Muscle layer of duodenum (tissue), 2 donors: ENCODE results near the gene JARID2.

Source experiments
- H3K27ac ChIP-seq: one replicate; pipeline ENCODE4 v1.7.0; 2013; ENCODE audit warnings: mild to moderate bottlenecking, low read length
- H3K27me3 ChIP-seq: one replicate; pipeline ENCODE4 v1.7.0; 2013; ENCODE audit warnings: low read depth, mild to moderate bottlenecking, control low read depth, low read length
- H3K36me3 ChIP-seq, 2 donors: one replicate each; pipeline ENCODE4 v1.7.0; 2013; ENCODE audit warnings: low read length in 2 of 2, control low read depth in 1 of 2, mild to moderate bottlenecking in 1 of 2; ENCODE audit not compliant: insufficient read depth in 2 of 2, control insufficient read depth in 1 of 2
- H3K4me1 ChIP-seq, 2 donors: one replicate each; pipeline ENCODE4 v1.7.0; 2013; ENCODE audit warnings: low read length in 2 of 2, mild to moderate bottlenecking in 2 of 2, control low read depth in 1 of 2, moderate library complexity in 1 of 2; ENCODE audit not compliant: insufficient read depth in 2 of 2, control insufficient read depth in 1 of 2
- H3K4me3 ChIP-seq, 2 donors: one replicate each; pipeline ENCODE4 v1.7.0; 2013; ENCODE audit warnings: low read length in 2 of 2, low read depth in 1 of 2, mild to moderate bottlenecking in 1 of 2
- H3K9me3 ChIP-seq, 2 donors: one replicate each; pipeline ENCODE4 v1.7.0; 2013; ENCODE audit warnings: low read length in 2 of 2, control low read depth in 1 of 2, mild to moderate bottlenecking in 1 of 2; ENCODE audit not compliant: control insufficient read depth in 1 of 2
- donor health status: healthy.

JARID2 gene

DNA sequence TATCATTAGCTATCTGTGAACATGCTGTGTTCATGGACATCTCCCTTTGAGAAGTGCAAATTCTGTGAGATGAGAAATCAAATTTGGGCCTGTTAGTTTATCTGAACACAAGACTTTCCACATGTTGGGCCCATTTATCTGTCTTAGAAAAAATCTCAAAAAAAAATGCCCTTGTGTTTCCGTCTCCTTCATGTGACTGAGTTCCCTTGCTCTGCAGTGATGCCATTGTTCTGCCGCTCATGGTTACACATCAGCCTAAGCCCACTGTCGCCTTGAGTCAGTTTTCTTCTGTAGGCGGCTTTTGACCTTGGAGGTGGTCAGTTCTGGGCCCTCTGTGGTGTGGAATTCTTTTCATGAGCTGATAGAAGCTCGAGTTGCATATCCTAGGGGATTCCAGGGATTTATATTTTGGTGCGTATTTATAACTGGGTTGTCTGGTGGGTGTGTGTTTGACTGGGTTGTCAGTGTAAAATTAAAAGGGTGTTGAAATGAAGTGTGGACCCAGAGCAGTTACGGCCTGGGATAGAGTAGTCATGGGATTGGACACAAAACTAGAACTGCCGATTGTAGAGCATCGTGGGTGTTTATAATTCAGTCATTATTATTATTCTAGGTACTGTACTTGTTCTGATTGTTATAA is 156.7 kb downstream of the JARID2 start:
- Histone ChIP-seq H3K27ac (no peak overlapping the region), H3K27me3 (no peaks in the 10 kb centered on the region), H3K36me3 (no peaks in the 10 kb centered on the region), H3K4me1 (peaks cover 12 to 35% of the 10 kb centered on the region in 2 donors), H3K9me3 (no peaks in the 10 kb centered on the region), H3K4me3 (no peak overlapping the region)

DNA sequence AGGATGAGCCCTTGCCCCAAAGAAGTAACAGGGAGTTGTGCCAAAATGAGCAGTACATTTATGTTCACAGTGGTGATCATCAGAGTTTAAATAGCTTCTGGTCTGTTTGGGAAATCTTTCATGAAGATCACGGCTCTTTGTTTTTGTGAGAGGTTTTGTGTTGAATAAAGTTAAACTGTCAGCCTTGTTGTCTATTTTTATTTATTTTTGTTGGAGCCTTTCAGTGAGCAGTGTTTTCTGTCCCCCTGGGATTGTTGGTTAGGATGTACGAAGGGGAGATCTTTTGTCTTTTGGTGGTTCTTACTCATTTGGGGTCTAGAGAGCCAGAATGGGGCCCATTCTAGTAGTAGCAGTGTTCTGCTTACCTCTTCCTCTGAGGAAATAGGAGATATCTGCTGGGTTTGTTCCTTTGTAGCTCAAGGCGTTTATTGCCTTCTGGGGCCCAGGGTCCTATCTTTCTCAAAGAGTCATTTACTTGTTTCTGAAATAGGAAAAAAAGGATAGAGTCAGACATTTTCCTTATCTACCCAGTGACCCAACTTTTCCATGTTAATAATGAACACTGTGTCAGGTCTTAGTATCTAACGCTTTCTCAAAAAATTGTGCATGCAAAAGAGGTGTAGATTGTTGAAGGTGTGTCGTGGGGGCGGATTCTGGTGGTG is 157.4 kb downstream of the JARID2 start:
- H3K9me3 ChIP-seq, result no peaks in the 10 kb centered on the region
- H3K27me3 ChIP-seq, result no peaks in the 10 kb centered on the region
- H3K4me3 ChIP-seq, result no peak overlapping the region
- no peak overlapping the region for H3K27ac ChIP-seq
- peaks cover 12 to 35% of the 10 kb centered on the region in 2 donors for H3K4me1 ChIP-seq
- H3K36me3 ChIP-seq, result no peaks in the 10 kb centered on the region

DNA sequence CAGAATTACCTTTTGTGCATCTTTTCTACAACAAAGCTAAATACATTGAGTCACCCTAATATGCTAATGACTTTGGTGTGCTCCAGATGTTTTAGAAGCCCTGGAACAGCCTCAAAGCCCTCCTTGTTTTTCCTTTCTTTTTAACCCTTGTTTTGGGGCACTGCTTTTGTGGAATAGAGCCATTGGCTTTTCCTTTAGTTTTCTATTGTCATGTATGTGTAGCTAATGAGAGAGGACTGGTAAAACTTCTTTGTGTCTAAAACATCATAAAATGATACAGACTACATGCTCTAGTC is 158.8 kb downstream of the JARID2 start:
- H3K36me3 ChIP-seq, result no peaks in the 10 kb centered on the region
- H3K4me1 ChIP-seq, result peaks cover 18 to 30% of the 10 kb centered on the region in 2 donors
- no peaks in the 10 kb centered on the region for H3K27me3 ChIP-seq
- H3K27ac ChIP-seq, result no peak overlapping the region
- H3K9me3 ChIP-seq, result no peaks in the 10 kb centered on the region
- no peak overlapping the region for H3K4me3 ChIP-seq

DNA sequence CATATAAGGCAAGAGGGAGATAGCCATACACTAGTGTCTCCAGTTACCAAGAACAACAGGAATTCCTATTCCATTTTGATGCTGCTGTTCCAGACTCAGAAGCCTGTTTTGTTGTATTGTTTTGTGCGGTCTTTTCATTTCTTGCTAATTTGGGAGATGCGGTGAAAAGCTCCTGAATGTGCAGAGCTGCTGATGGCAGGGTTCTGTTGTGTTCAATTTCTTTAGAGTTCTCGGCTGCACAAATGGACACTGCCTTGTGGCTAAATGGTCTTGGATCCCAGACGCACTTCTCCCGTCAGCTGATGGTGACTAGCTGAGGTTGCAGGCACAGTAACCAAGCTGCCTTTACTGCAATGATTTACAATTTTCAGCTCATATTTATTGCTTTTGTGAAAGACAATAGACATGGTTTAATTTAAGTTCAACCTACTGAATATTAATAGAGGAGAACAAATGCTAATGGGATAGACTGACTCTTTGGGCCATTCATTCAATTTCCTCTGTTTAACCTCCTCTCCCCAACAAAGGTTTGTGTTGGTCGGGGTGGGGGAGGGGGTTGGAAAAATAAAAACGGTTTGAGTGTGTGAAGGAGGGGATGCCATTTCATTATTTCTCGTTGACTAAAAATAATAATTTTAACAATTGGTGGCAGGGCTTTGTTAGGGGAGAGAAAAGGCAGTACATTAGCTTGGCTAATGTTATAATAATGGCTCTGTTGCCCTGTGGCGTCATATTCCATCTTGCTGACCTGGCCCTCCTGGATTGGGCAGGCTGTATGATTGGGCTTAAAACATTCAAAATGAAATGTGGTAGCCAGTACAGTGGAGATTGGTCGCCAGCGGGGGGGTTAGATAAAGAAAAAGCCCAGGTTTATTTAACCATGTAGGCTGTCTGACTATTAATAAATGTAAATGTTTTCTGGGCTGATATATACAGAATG is 159.5 kb downstream of the JARID2 start:
- H3K27ac ChIP-seq, result no peak overlapping the region
- no peak overlapping the region for H3K4me3 ChIP-seq
- no peaks in the 10 kb centered on the region for H3K9me3 ChIP-seq

DNA sequence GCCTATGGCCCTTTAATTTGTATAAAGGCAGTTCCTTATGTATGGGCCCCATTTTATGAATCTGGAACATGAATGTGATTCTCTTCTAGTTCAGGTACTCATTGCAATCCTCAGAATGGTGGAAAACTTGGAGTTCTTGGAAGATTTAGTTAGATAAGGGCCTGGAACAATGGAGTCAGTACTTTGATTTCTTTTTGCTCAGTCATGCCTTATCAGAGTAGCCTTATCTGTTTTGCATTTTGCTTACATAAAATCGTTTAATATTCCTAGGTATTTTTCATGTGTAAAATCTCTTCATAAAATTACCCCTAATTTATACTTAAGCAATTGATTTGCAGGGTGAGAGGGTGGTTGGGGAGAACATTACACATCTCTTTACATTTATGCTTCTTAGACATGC is 160.6 kb downstream of the JARID2 start:
- H3K4me1 ChIP-seq, result peaks cover 14 to 15% of the 10 kb centered on the region in 2 donors
- H3K36me3 ChIP-seq, result no peaks in the 10 kb centered on the region
- no peaks in the 10 kb centered on the region for H3K9me3 ChIP-seq
- no peaks in the 10 kb centered on the region for H3K27me3 ChIP-seq
- no peak overlapping the region for H3K4me3 ChIP-seq
- H3K27ac ChIP-seq, result no peak overlapping the region

More for the DNA sequence above, 159.5 kb downstream of the JARID2 start:
- peaks cover 18 to 25% of the 10 kb centered on the region in 2 donors for H3K4me1 ChIP-seq
- H3K36me3 ChIP-seq, result no peaks in the 10 kb centered on the region
- H3K27me3 ChIP-seq, result no peaks in the 10 kb centered on the region

DNA sequence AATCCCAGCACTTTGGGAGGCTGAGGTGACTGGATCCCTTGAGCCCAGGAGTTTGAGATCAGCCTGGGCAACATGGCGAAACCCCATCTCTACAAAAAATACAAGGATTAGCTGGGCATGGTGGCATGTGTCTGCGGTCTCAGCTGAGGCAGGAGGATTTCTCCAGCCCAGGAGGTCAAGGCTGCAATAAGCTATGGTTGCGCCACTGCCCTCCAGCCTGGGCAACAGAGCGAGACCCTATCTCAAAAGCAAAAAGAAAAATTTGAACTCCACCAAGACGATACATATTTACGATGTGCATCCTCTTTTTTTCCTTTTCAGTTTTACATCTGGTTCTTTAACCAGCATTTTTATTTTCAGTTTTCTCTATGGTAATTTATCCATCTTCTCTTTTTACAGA is 162.1 kb downstream of the JARID2 start:
- Histone ChIP-seq H3K4me1 (peaks cover 6 to 11% of the 10 kb centered on the region in 2 donors), H3K4me3 (no peak overlapping the region), H3K27me3 (no peaks in the 10 kb centered on the region), H3K36me3 (no peaks in the 10 kb centered on the region), H3K27ac (no peak overlapping the region), H3K9me3 (no peaks in the 10 kb centered on the region)

DNA sequence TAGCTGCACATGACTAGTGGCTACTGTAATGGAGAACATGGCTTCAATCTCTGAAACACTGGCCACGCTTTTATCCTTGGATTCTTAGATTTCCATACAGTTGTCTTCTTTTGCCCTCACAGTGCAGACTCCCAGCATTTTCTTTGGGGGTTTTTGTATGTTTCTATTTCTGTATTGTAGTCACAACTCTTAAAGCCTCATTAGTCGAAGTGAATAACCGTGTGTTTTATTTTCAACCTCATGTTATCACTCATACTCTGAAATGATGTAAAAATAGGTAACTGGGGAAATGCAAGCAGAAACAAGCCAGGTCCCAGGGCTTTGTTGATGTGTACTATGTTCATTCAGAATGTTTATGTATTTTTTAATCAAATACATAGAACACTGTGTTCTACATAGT is 162.9 kb downstream of the JARID2 start:
- no peak overlapping the region for H3K27ac ChIP-seq
- H3K4me1 ChIP-seq, result peaks cover 6 to 15% of the 10 kb centered on the region in 2 donors
- no peak overlapping the region for H3K4me3 ChIP-seq
- no peaks in the 10 kb centered on the region for H3K9me3 ChIP-seq
- no peaks in the 10 kb centered on the region for H3K27me3 ChIP-seq
- H3K36me3 ChIP-seq, result no peaks in the 10 kb centered on the region

DNA sequence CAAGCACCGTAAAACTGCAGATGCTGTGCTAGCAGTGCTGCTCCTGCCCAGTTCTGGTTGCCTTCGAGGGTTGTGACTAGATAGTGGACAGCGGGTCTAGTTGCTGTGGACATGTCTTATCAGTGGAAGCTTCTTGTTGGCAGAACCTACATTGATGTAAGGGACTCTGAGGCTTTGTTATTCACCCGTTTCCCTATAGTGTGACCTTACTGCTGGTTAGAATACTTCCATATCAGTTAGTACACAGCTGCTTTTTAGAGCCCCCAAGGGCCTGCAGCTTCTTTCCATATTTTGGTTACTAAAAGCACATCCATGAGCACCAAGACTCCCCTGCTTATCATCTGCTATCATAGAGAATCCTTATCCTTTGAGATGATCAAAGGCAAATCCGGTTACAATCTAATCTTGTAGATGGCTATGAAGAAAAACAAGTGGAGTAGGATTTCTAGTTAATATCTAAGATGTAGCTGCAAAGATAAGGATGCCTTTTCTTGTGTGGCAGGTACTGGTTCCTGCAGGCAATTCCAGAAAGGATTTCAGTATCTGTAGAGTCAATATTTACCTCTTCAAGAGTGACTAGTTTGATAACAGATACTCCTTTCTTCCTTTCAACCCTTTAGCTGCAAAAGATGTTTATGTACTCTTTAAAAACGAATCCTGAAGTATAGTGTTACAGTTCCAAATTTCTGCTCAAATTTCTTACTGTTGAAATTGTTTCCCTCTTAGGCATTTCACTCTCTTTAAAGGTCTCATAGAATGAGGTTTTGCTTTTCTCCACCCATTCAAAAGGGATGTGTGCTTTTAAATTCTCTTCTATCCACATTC is 163.6 kb downstream of the JARID2 start:
- H3K4me1 ChIP-seq, result peaks cover 6 to 9% of the 10 kb centered on the region in 2 donors

DNA sequence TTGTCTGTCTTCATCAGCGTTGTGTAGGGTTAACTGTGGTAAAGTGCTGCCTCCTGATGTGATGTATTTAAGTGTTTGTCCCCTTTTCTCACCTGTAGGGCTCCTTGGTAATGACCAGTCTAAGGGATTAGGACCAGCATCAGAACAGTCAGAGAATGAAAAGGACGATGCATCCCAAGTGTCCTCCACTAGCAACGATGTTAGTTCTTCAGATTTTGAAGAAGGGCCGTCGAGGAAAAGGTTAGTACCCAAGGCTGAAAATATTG is 164.2 kb downstream of the JARID2 start:
- H3K4me3 ChIP-seq, result no peak overlapping the region
- no peak overlapping the region for H3K27ac ChIP-seq
- H3K27me3 ChIP-seq, result no peaks in the 10 kb centered on the region
- H3K9me3 ChIP-seq, result no peaks in the 10 kb centered on the region
- H3K4me1 ChIP-seq, result peaks cover 5 to 6% of the 10 kb centered on the region in 2 donors
- no peaks in the 10 kb centered on the region for H3K36me3 ChIP-seq

More for the DNA sequence above, 163.6 kb downstream of the JARID2 start:
- no peaks in the 10 kb centered on the region for H3K27me3 ChIP-seq
- no peaks in the 10 kb centered on the region for H3K9me3 ChIP-seq
- H3K36me3 ChIP-seq, result no peaks in the 10 kb centered on the region
- H3K27ac ChIP-seq, result no peak overlapping the region
- no peak overlapping the region for H3K4me3 ChIP-seq

DNA sequence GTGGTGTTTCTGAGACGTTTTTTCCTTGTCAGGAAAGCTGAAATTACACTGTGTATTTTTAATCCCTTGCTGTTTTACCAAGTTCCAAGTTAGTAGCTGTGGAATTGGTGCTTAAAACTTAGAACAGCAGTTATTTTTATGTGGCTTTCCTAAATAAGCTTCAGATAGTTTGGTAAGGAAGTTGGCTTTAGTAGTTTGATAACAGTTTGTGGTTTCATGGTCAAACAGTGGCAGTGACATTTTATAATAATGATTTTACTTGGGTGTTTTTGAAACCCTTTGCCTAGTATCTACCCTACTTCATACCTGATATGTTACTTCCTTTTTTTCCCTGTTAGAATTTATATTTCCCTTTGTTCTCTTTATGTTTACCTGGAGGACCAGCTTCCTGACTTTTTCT is 164.9 kb downstream of the JARID2 start:
- Histone ChIP-seq H3K36me3 (no peaks in the 10 kb centered on the region), H3K27ac (no peak overlapping the region), H3K9me3 (no peaks in the 10 kb centered on the region), H3K27me3 (no peaks in the 10 kb centered on the region), H3K4me1 (peaks cover 5 to 6% of the 10 kb centered on the region in 2 donors), H3K4me3 (no peak overlapping the region)

DNA sequence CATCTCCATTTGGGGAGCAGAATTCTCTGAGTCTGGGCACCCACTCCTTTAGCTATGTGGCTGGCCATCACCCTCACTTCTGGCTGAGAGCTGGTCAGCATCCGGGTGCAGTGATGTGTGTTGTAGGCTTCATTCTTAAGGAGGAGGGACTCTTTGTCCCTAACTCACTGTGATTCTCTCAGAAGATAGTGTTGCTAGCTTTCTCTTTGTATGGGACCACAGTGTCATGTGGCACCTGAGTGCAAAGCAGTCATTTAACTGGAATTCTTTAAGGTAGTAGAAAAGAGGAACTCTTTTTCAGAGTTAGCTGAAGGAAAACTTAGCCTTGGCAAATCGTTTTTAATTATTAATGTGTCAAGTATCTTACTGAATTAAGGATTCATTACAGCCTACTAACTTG is 165.9 kb downstream of the JARID2 start:
- Histone ChIP-seq H3K36me3 (no peaks in the 10 kb centered on the region), H3K27me3 (no peaks in the 10 kb centered on the region), H3K4me1 (peaks cover 5 to 6% of the 10 kb centered on the region in 2 donors), H3K27ac (no peak overlapping the region), H3K9me3 (no peaks in the 10 kb centered on the region), H3K4me3 (no peak overlapping the region)
